ENCODE data around the gene FHIT.

FHIT gene

GRCh38 chr3:60809857-60810610 lies 441.2 kb downstream of the FHIT start:
- DNase-seq (ENCODE audit: insufficient read length) (no peak), FAIRE-seq (no peak)
- TF ChIP-seq TAF1 (IDR thresholded peaks at IDR 0.05; ENCODE audit: borderline replicate concordance, low read depth, low read length) (no peak), POLR2AphosphoS5 (IDR thresholded peaks at IDR 0.05; ENCODE audit: low read depth, low read length) (no peak), POLR2A (IDR thresholded peaks at IDR 0.05; ENCODE audit: low read depth, low read length) (no peak)

DNA sequence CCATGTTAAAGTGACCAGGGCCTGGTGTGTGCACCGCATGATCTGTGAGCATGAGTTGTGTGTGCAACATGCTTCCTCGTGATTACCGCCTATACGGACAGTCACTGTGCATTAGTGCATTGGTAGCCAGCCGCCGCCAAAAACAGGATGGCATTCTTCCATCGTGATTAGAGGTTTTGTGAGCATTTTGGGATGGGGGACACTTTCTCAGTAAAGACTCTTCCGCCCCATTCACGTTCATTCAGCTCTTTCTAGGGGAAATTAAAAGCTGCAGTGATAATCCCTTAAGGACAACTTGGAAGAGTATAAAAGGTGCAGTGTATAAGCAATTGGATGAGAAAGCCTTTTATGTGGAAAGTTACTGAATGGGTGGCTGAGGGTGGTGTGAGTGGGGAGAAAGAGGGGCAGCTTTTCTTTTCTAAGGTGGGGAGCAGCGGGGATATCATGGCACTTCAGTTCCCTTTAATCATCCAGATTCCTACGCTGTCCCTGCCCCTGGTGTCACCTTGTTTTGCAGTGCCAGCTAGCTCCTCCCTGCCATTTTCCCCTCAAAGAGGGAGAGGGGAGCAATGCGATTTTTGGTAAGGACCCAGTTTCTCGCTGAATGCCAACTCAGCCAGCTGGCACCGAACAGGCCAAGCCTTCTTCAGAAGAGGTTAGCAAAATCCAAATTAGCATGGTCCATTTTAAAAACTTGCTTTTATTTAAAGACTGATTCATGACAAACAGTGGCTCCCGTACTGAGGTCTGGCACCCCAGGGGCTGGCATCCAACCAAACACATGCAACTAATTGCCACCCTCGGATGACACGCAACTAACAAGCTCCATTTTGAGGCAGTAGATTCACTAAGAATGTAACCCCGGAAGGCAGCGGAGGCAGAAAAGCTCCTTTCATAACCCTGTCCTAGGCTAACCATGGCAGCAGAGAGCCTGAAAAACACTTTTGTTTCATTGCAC lies 447.8 kb downstream of the FHIT start:
- no peak for FAIRE-seq
- TF ChIP-seq POLR2AphosphoS5 (IDR thresholded peaks at IDR 0.05; ENCODE audit: low read depth, low read length) (no peak), TAF1 (IDR thresholded peaks at IDR 0.05; ENCODE audit: borderline replicate concordance, low read depth, low read length) (no peak), POLR2A (IDR thresholded peaks at IDR 0.05; ENCODE audit: low read depth, low read length) (no peak)
- DNase-seq (ENCODE audit: insufficient read length), result no peak

GRCh38 chr3:60801307-60801706 lies 449.9 kb downstream of the FHIT start:
- DNase-seq (ENCODE audit: insufficient read length), result no peak
- FAIRE-seq, result no peak

DNA sequence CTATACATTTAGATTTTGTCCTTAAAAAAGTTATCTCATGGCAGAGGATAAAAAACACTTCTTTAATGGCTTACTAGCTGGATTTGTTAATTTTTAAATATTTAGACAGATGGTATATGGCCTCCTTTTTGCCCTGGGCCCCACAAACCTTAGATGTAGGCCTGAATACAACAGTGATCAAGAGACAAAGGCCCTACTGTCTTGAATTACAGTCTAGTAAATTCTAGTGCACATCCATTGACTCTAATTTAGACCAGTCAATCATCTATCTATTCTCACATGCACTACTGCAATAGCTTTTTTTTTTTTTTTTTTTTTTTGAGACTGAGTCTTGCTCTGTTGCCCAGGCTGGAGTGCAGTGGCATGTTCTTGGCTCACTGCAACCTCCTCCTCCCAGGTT lies 452.8 kb downstream of the FHIT start:
- no peak for FAIRE-seq
- no peak for DNase-seq (ENCODE audit: insufficient read length)
- TF ChIP-seq POLR2A (IDR thresholded peaks at IDR 0.05; ENCODE audit: low read depth, low read length), result no peak
- no peak for TF ChIP-seq POLR2AphosphoS5 (IDR thresholded peaks at IDR 0.05; ENCODE audit: low read depth, low read length)
- no peak for TF ChIP-seq TAF1 (IDR thresholded peaks at IDR 0.05; ENCODE audit: borderline replicate concordance, low read depth, low read length)

More at GRCh38 chr3:60801307-60801706, 449.9 kb downstream of the FHIT start:
- no peak for TF ChIP-seq TAF1 (IDR thresholded peaks at IDR 0.05; ENCODE audit: borderline replicate concordance, low read depth, low read length)
- no peak for TF ChIP-seq POLR2AphosphoS5 (IDR thresholded peaks at IDR 0.05; ENCODE audit: low read depth, low read length)
- no peak for TF ChIP-seq POLR2A (IDR thresholded peaks at IDR 0.05; ENCODE audit: low read depth, low read length)

DNA sequence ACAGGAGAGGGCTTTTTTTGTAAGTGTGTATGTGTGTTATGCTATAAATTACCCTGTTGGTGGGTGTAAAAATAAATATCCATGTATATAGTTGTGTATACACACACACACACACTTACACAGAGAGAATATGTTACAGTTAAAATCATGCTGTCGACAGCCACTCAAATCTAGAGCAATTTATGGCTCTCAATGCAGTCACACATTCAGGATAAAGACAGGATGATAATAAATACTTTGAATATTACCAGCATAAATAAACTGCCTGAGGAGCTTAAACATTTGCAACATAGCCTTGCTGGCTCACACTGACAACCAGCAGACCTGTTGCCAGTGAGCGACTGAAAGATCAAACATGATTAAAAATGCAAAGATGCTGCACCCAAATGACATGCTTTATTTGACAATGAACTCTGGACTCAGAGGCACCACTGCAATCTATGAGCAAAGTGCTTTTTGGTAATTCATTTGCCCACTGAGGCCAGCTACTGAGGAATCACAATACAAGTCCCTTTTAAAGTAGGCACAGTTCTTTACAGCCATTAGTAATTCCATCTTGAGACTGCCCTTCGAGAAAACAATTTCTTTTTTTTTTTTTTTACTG lies 458.9 kb downstream of the FHIT start:
- no peak for FAIRE-seq
- TF ChIP-seq POLR2A (IDR thresholded peaks at IDR 0.05; ENCODE audit: low read depth, low read length) (no peak), POLR2AphosphoS5 (IDR thresholded peaks at IDR 0.05; ENCODE audit: low read depth, low read length) (no peak), TAF1 (IDR thresholded peaks at IDR 0.05; ENCODE audit: borderline replicate concordance, low read depth, low read length) (no peak)
- DNase-seq (ENCODE audit: insufficient read length), result no peak

- TF ChIP-seq TAF1 (IDR thresholded peaks at IDR 0.05; ENCODE audit: borderline replicate concordance, low read depth, low read length) (no peak), POLR2A (IDR thresholded peaks at IDR 0.05; ENCODE audit: low read depth, low read length) (no peak), POLR2AphosphoS5 (IDR thresholded peaks at IDR 0.05; ENCODE audit: low read depth, low read length) (no peak)
- no peak for FAIRE-seq
- no peak for DNase-seq (ENCODE audit: insufficient read length)
These were observed 463.1 kb downstream of the FHIT start for GRCh38 chr3:60788185-60788584.

DNA sequence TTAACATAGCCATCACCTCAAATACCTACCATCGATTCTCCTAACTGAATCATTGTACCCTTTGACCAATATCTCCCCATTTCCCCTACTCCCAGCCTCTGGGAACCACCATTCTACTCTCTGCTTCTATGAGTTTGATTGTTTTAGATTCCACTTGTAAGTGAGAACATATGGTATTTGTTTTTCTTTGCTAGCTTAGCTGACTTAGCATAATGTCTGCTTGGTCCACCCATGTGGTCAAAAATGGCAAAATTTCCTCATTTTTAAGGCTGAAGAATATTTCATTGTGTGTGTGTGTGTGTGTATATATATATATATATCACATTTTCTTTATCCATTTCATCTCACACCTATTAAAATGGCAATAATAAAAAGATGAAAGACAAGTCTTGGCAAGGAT lies 469.3 kb downstream of the FHIT start:
- DNase-seq (ENCODE audit: insufficient read length) (no peak), FAIRE-seq (no peak)
- TF ChIP-seq TAF1 (IDR thresholded peaks at IDR 0.05; ENCODE audit: borderline replicate concordance, low read depth, low read length) (no peak), POLR2A (IDR thresholded peaks at IDR 0.05; ENCODE audit: low read depth, low read length) (no peak), POLR2AphosphoS5 (IDR thresholded peaks at IDR 0.05; ENCODE audit: low read depth, low read length) (no peak)

DNA sequence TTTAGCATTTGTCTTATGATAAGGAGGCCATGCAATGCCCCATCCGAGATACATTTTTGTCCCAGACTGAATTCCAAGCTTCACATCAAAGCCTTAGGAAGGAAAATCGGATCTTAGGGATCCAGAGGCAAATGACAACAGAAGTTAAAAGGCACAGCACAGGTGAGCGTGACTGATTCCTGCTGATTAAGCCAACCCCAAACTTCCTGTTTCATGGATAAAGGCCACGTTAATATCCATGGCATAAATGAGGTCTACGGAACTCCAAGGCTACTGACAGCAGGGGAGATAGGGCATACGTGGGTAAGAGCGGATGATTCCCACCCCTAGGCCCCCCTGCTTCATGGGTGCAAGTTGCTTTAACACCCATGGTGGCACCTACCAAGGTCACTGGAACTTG lies 471.6 kb downstream of the FHIT start:
- TF ChIP-seq TAF1 (IDR thresholded peaks at IDR 0.05; ENCODE audit: borderline replicate concordance, low read depth, low read length) (no peak), POLR2A (IDR thresholded peaks at IDR 0.05; ENCODE audit: low read depth, low read length) (no peak), POLR2AphosphoS5 (IDR thresholded peaks at IDR 0.05; ENCODE audit: low read depth, low read length) (no peak)
- DNase-seq (ENCODE audit: insufficient read length) (no peak), FAIRE-seq (no peak)

GRCh38 chr3:60775985-60776384 lies 475.3 kb downstream of the FHIT start:
- FAIRE-seq, result no peak
- DNase-seq (ENCODE audit: insufficient read length), result no peak
- TF ChIP-seq POLR2AphosphoS5 (IDR thresholded peaks at IDR 0.05; ENCODE audit: low read depth, low read length), result no peak
- no peak for TF ChIP-seq POLR2A (IDR thresholded peaks at IDR 0.05; ENCODE audit: low read depth, low read length)
- TF ChIP-seq TAF1 (IDR thresholded peaks at IDR 0.05; ENCODE audit: borderline replicate concordance, low read depth, low read length), result no peak

DNA sequence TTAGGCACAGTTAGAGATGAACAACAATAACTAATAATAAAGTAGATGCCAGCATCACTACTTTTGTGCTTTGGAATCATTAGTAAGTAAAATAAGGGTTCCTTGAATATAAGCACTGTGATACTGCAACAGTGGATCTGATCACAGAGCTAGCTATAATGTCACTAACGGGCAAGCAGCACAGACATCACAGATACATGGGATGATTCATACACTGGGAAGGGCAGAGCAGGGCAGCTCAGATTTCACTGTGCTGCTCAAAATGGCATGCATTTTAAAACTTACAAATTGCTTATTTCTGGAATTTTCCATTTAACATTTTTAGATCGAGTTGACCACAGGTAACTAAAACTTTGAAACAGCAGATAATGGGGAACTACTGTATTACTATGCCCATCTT lies 476.6 kb downstream of the FHIT start:
- TF ChIP-seq TAF1 (IDR thresholded peaks at IDR 0.05; ENCODE audit: borderline replicate concordance, low read depth, low read length) (no peak), POLR2AphosphoS5 (IDR thresholded peaks at IDR 0.05; ENCODE audit: low read depth, low read length) (no peak)
- FAIRE-seq (no peak), DNase-seq (ENCODE audit: insufficient read length) (no peak)

- no peak for FAIRE-seq
- no peak for TF ChIP-seq POLR2A (IDR thresholded peaks at IDR 0.05; ENCODE audit: low read depth, low read length)
- TF ChIP-seq POLR2AphosphoS5 (IDR thresholded peaks at IDR 0.05; ENCODE audit: low read depth, low read length), result no peak
- no peak for TF ChIP-seq TAF1 (IDR thresholded peaks at IDR 0.05; ENCODE audit: borderline replicate concordance, low read depth, low read length)
- DNase-seq (ENCODE audit: insufficient read length), result no peak
These were observed 478.7 kb downstream of the FHIT start for GRCh38 chr3:60772584-60772983.

All from GM12892 (cell line).